Smooth muscle cell (in vitro differentiated cells): Measurements from ENCODE around the gene GABRG3. TPM values are rescaled to one million over a fixed set of nuclear protein-coding genes. Genes with fewer than 3 reads are reported as not detected.
"Not testable (repeated sequence)": the region's sequence is repeated elsewhere in the genome, so short reads cannot be mapped to it uniquely, and the experiment has no call there.

Experiments used
- DNase-seq: peaks from one replicate; lab custom pipeline; 2025; ENCODE audit not compliant: unreplicated experiment; lab: John Stamatoyannopoulos, UW
- H2AFZ ChIP-seq: fragments of 200-600 bp; sonication (generic); 2 replicates; pipeline ENCODE4 v1.6.0; 2016; ENCODE audit warnings: antibody characterized with exemption, low read depth, mild to moderate bottlenecking
- H3F3A ChIP-seq: fragments of 200-600 bp; sonication (generic); 2 replicates; pipeline ENCODE4 v1.6.0; 2017; ENCODE audit warnings: antibody characterized with exemption, low read depth
- H3K27ac ChIP-seq: fragments of 200-600 bp; sonication (generic); 2 replicates; pipeline ENCODE4 v1.5.1; 2016; ENCODE audit warnings: low read depth, mild to moderate bottlenecking
- H3K27me3 ChIP-seq: fragments of 200-600 bp; sonication (generic); 2 replicates; pipeline ENCODE4 v1.6.1; 2016; ENCODE audit warnings: low read depth, mild to moderate bottlenecking
- H3K36me3 ChIP-seq: fragments of 200-600 bp; sonication (generic); 2 replicates; pipeline ENCODE4 v1.5.1; 2016; ENCODE audit warnings: low read depth
- H3K4me1 ChIP-seq: fragments of 200-600 bp; sonication (generic); 2 replicates; pipeline ENCODE4 v1.5.1; 2016; ENCODE audit warnings: low read depth
- H3K4me2 ChIP-seq: fragments of 200-600 bp; sonication (generic); 2 replicates; pipeline ENCODE4 v1.6.0; 2016; ENCODE audit warnings: mild to moderate bottlenecking
- H3K4me3 ChIP-seq: fragments of 200-600 bp; sonication (generic); 2 replicates; pipeline ENCODE4 v1.5.1; 2016; ENCODE audit warnings: mild to moderate bottlenecking
- H3K79me2 ChIP-seq: fragments of 200-600 bp; sonication (generic); 2 replicates; pipeline ENCODE4 v1.6.0; 2016; ENCODE audit warnings: low read depth, mild to moderate bottlenecking
- H3K9ac ChIP-seq: fragments of 200-600 bp; sonication (generic); 2 replicates; pipeline ENCODE4 v1.6.0; 2016; ENCODE audit warnings: low read depth
- H3K9me3 ChIP-seq: fragments of 200-600 bp; sonication (generic); replicated peaks from 2 replicates; pipeline ENCODE4 v1.5.1; 2016; ENCODE audit warnings: low read depth
- H4K20me1 ChIP-seq: fragments of 200-600 bp; sonication (generic); 2 replicates; pipeline ENCODE4 v1.6.0; 2016; ENCODE audit warnings: low read depth
- CTCF ChIP-seq: fragments of 200-600 bp; sonication (generic); IDR thresholded peaks from 2 replicates; pipeline ENCODE4 v1.5.1; 2017; ENCODE audit warnings: borderline replicate concordance, mild to moderate bottlenecking, antibody characterized with exemption; ENCODE audit not compliant: insufficient read depth, poor library complexity, severe bottlenecking
- WGBS: methylation state at CpG from one replicate; pipeline ENCODE4 v1.1.7; 2016; ENCODE audit warnings: low lambda C conversion rate; 5-methylcytosine and 5-hydroxymethylcytosine counted together
- polyA plus RNA-seq: library from polyadenylated mRNA; unstranded; fragments of >200 nt; fragmentation: Nextera tagmentation; extraction: Ambion mirVana; gene quantifications from 2 replicates; pipeline ENCODE4 v1.2.1, GENCODE V29; 2016
- total RNA-seq: library from RNA; depleted of rRNA; stranded (reverse); fragments of >200 nt; gene quantifications from 2 replicates; pipeline ENCODE4 v1.2.3, GENCODE V29; 2014

Gene GABRG3
- total and polyA plus RNA-seq, 2 experiments from 2014 or later: under 0.01 TPM; not detected in 1

- Histone ChIP-seq H2AFZ (no peak overlapping the region), H3K4me1 (no peaks in the 10 kb centered on the region), H3K9ac (no peak overlapping the region), H3K9me3 (no peaks in the 10 kb centered on the region), H4K20me1 (no peaks in the 10 kb centered on the region), H3K27me3 (no peaks in the 10 kb centered on the region), H3K4me3 (no peak overlapping the region), H3K4me2 (no peak overlapping the region), H3K79me2 (no peaks in the 10 kb centered on the region), H3F3A (no peaks in the 10 kb centered on the region), H3K36me3 (no peaks in the 10 kb centered on the region), H3K27ac (no peak overlapping the region)
- 100% methylated on average over 2 of the region's 2 CpGs for WGBS
- DNase-seq: no peak
- TF ChIP-seq CTCF: no peak
These were observed 25.3 kb downstream of the GABRG3 start for GRCh38 chr15:26996250-26996649.

GRCh38 chr15:27003003-27003402 lies 32.0 kb downstream of the GABRG3 start:
- H3K79me2 ChIP-seq, H3K4me2 ChIP-seq, H4K20me1 ChIP-seq, DNase-seq, H3K9me3 ChIP-seq, H3K27ac ChIP-seq, H2AFZ ChIP-seq, H3K4me1 ChIP-seq, H3F3A ChIP-seq, H3K9ac ChIP-seq, H3K4me3 ChIP-seq, H3K27me3 ChIP-seq, H3K36me3 ChIP-seq: not testable (repeated sequence)
- 86% methylated on average over 2 of the region's 4 CpGs for WGBS

- not testable (repeated sequence) for H3K27me3 ChIP-seq, DNase-seq, H3K79me2 ChIP-seq, H3K36me3 ChIP-seq, H3K4me2 ChIP-seq, H3F3A ChIP-seq, H3K4me3 ChIP-seq, H3K4me1 ChIP-seq, H3K27ac ChIP-seq, H3K9ac ChIP-seq, H3K9me3 ChIP-seq, H2AFZ ChIP-seq, H4K20me1 ChIP-seq
- 95% methylated on average over 22 of the region's 24 CpGs for WGBS
These were observed 33.2 kb downstream of the GABRG3 start for GRCh38 chr15:27004226-27004625.

- no peaks in the 10 kb centered on the region for H4K20me1 ChIP-seq
- no peaks in the 10 kb centered on the region for H3K9me3 ChIP-seq
- no peaks in the 10 kb centered on the region for H3K36me3 ChIP-seq
- H2AFZ ChIP-seq: no peak overlapping the region
- no peaks in the 10 kb centered on the region for H3K27me3 ChIP-seq
- no peaks in the 10 kb centered on the region for H3K79me2 ChIP-seq
- H3K9ac ChIP-seq: no peak overlapping the region
- peak; percentile 8 for DNase-seq
- no peak overlapping the region for H3K27ac ChIP-seq
- H3F3A ChIP-seq: no peaks in the 10 kb centered on the region
- 35% methylated on average over 10 of the region's 10 CpGs for WGBS
- no peak overlapping the region for H3K4me2 ChIP-seq
- no peak overlapping the region for H3K4me3 ChIP-seq
- H3K4me1 ChIP-seq: no peaks in the 10 kb centered on the region
- peak; percentile 68 for TF ChIP-seq CTCF
These were observed 46.3 kb downstream of the GABRG3 start for GRCh38 chr15:27017168-27017809.

GRCh38 chr15:27019687-27020086 lies 48.7 kb downstream of the GABRG3 start:
- Histone ChIP-seq H3K36me3 (no peaks in the 10 kb centered on the region), H3K27me3 (no peaks in the 10 kb centered on the region), H3K9me3 (no peaks in the 10 kb centered on the region), H3K9ac (no peak overlapping the region), H3K4me1 (no peaks in the 10 kb centered on the region), H4K20me1 (no peaks in the 10 kb centered on the region), H3K4me2 (no peak overlapping the region), H3K27ac (no peak overlapping the region), H3K79me2 (no peaks in the 10 kb centered on the region), H3F3A (no peaks in the 10 kb centered on the region), H2AFZ (no peak overlapping the region), H3K4me3 (no peak overlapping the region)
- no peak for DNase-seq
- TF ChIP-seq CTCF: no peak
- 86% methylated on average over 6 of the region's 6 CpGs for WGBS
